Peyer's patch (tissue), 4 donors: ENCODE measurements around the gene LARP1.

Experiments
- POLR2A ChIP-seq, 2 donors: fragments of 450-650 bp; IDR thresholded peaks; one replicate each; pipeline ENCODE4 v1.5.1; 2017; ENCODE audit warnings: antibody characterized with exemption in 2 of 2, mild to moderate bottlenecking in 2 of 2, moderate library complexity in 2 of 2
- TF ChIP-seq, protein P1 (sequence below), 6 experiments: fragments of 450-650 bp in 4 of 6; fragments of 200-600 bp in 2 of 6; sonication (generic) in 1 of 6; IDR thresholded peaks; one replicate each; pipeline ENCODE4 v1.5.1; 2017 to 2019; ENCODE audit warnings: antibody characterized with exemption in 6 of 6, mild to moderate bottlenecking in 3 of 6, moderate library complexity in 1 of 6

DNA sequence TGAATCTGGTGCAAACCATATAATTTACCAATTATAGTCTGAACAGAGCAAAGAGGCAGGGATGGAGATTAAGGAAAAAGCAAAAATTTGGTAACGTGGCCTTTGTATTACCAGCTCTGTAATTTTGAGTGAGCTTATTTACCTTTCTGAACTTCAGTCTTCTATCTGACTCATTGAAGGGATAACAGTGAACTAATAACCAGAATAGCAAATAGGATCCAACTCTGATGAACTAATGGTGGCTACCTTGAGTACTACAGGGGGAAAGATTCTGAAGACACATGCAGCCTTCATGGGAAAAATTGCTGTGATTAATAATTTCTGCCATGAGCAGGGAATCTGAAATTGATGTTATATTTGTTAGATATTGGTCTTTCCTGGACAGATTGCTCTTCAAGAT is 23.0 kb upstream of the LARP1 start:
- TF ChIP-seq POLR2A (IDR thresholded peaks at IDR 0.05), result no peak
- TF ChIP-seq, protein P1, sequence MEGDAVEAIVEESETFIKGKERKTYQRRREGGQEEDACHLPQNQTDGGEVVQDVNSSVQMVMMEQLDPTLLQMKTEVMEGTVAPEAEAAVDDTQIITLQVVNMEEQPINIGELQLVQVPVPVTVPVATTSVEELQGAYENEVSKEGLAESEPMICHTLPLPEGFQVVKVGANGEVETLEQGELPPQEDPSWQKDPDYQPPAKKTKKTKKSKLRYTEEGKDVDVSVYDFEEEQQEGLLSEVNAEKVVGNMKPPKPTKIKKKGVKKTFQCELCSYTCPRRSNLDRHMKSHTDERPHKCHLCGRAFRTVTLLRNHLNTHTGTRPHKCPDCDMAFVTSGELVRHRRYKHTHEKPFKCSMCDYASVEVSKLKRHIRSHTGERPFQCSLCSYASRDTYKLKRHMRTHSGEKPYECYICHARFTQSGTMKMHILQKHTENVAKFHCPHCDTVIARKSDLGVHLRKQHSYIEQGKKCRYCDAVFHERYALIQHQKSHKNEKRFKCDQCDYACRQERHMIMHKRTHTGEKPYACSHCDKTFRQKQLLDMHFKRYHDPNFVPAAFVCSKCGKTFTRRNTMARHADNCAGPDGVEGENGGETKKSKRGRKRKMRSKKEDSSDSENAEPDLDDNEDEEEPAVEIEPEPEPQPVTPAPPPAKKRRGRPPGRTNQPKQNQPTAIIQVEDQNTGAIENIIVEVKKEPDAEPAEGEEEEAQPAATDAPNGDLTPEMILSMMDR (IDR thresholded peaks at IDR 0.05), result peak in 1 of 6 experiments; percentile 11
